A673 (cell line): ENCODE measurements around the gene NGLY1. TPM values are rescaled to one million over a fixed set of nuclear protein-coding genes. Genes with fewer than 3 reads are reported as not detected.

Experiments
- BruUV-seq: library from RNA; stranded (reverse); fragments of 400-500 nt; replicated peaks from 2 replicates; lab custom pipeline; 2021; lab: Mats Ljungman, UMichigan
- CTCF ChIA-PET: fragments of 300-600 bp; sonication (Branson Sonifier 250); formaldehyde crosslinking; loops from one replicate; lab custom pipeline; 2022; ENCODE audit warnings: antibody characterized with exemption; lab: Charles Lee
- POLR2A ChIA-PET: fragments of 300-600 bp; sonication (Branson Sonifier 250); formaldehyde crosslinking; loops from one replicate; lab custom pipeline; 2022; ENCODE audit warnings: antibody characterized with exemption; ENCODE audit not compliant: low non-redundant PET; lab: Charles Lee
- DNase-seq: peaks from one replicate; pipeline ENCODE4 v3.0.0-alpha.2; 2015; ENCODE audit warnings: low spot score
- H3K27ac ChIP-seq: fragments of 200-600 bp; sonication (generic); 2 replicates; pipeline ENCODE4 v1.5.1; 2016; ENCODE audit warnings: mixed run types, low read depth, mild to moderate bottlenecking, mixed read lengths, antibody characterized with exemption, low read length; ENCODE audit not compliant: poor library complexity, severe bottlenecking
- H3K27me3 ChIP-seq: fragments of 200-600 bp; sonication (generic); replicated peaks from 2 replicates; pipeline ENCODE4 v1.6.1; 2017; ENCODE audit warnings: mixed run types, low read depth, mild to moderate bottlenecking, mixed read lengths, antibody characterized with exemption, low read length; ENCODE audit not compliant: insufficient read depth, poor library complexity
- H3K36me3 ChIP-seq: fragments of 200-600 bp; sonication (generic); 2 replicates; pipeline ENCODE4 v1.6.1; 2016; ENCODE audit warnings: mixed run types, mild to moderate bottlenecking, mixed read lengths, antibody characterized with exemption, low read length; ENCODE audit not compliant: insufficient read depth, poor library complexity, severe bottlenecking
- H3K4me1 ChIP-seq: fragments of 200-600 bp; sonication (generic); 2 replicates; pipeline ENCODE4 v1.6.1; 2017; ENCODE audit warnings: mixed run types, mild to moderate bottlenecking, mixed read lengths, antibody characterized with exemption, low read length; ENCODE audit not compliant: insufficient read depth, poor library complexity, severe bottlenecking
- H3K4me3 ChIP-seq: fragments of 200-600 bp; sonication (generic); 2 replicates; pipeline ENCODE4 v1.5.1; 2016; ENCODE audit warnings: low read depth, mixed run types, mild to moderate bottlenecking, mixed read lengths, low read length; ENCODE audit not compliant: poor library complexity, severe bottlenecking
- H3K9me3 ChIP-seq: fragments of 200-600 bp; sonication (generic); 2 replicates; pipeline ENCODE4 v1.6.1; 2016; ENCODE audit warnings: mixed run types, low read depth, mild to moderate bottlenecking, mixed read lengths, antibody characterized with exemption, low read length; ENCODE audit not compliant: poor library complexity, severe bottlenecking
- EZH2 ChIP-seq: fragments of 200-600 bp; sonication (generic); IDR thresholded peaks from 2 replicates; pipeline ENCODE4 v1.6.1; 2017; ENCODE audit warnings: borderline replicate concordance, low read depth, mild to moderate bottlenecking, mixed read lengths, antibody characterized with exemption, low read length; ENCODE audit not compliant: poor library complexity, severe bottlenecking
- intact Hi-C: fragments of 100-400 bp; cut with micrococcal nuclease; formaldehyde crosslinking; loops from one replicate; pipeline ENCODE4 v1.10.0; 2022; ENCODE audit not compliant: unreplicated experiment
- total RNA-seq: library from RNA; stranded (reverse); gene quantifications from 2 replicates; pipeline ENCODE4 v1.2.3, GENCODE V29; 2021
- TF ChIP-seq, protein P1 (sequence below): fragments of 300-800, 200-600 bp; sonication (generic); conservative IDR thresholded peaks from 2 replicates; pipeline ENCODE4 v1.5.1; 2017; ENCODE audit warnings: low read depth, mild to moderate bottlenecking, antibody characterized with exemption, low read length, moderate library complexity, mixed read lengths

Gene NGLY1
- total RNA-seq, 1 experiment from 2014 or later, result 30.4 TPM

DNA sequence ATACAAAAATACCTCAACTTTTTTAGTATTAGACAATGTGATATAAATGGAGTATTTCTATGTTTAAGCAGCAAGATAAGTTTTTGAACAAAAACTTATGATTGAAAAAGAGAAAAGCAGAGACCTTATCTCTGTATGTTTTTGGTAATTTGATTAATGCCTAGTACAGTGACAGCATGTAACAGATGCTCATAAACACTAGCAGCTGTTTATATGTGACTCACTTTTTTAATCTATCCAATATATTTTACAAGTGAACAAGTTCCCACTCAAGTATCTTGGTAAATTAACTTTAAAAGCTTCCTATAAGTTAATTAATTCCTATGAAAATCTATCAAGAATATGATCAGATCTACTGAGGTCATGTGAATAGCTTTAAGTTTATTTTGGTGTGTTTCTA lies 55.1 kb downstream of the NGLY1 start:
- BruUV-seq, result no TSS peak
- intact Hi-C loops, result no loop called here
- no peak for TF ChIP-seq EZH2
- TF ChIP-seq, protein P1, sequence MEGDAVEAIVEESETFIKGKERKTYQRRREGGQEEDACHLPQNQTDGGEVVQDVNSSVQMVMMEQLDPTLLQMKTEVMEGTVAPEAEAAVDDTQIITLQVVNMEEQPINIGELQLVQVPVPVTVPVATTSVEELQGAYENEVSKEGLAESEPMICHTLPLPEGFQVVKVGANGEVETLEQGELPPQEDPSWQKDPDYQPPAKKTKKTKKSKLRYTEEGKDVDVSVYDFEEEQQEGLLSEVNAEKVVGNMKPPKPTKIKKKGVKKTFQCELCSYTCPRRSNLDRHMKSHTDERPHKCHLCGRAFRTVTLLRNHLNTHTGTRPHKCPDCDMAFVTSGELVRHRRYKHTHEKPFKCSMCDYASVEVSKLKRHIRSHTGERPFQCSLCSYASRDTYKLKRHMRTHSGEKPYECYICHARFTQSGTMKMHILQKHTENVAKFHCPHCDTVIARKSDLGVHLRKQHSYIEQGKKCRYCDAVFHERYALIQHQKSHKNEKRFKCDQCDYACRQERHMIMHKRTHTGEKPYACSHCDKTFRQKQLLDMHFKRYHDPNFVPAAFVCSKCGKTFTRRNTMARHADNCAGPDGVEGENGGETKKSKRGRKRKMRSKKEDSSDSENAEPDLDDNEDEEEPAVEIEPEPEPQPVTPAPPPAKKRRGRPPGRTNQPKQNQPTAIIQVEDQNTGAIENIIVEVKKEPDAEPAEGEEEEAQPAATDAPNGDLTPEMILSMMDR, result no peak
- DNase-seq, result no peak
- CTCF ChIA-PET, result no interaction called here
- POLR2A ChIA-PET, result no interaction called here
- no peak overlapping the region for H3K4me3 ChIP-seq
- H3K27ac ChIP-seq, result no peak overlapping the region
- H3K4me1 ChIP-seq, result no peaks in the 10 kb centered on the region
- H3K9me3 ChIP-seq, result no peaks in the 10 kb centered on the region
- H3K36me3 ChIP-seq, result no peaks in the 10 kb centered on the region
- no peaks in the 10 kb centered on the region for H3K27me3 ChIP-seq

DNA sequence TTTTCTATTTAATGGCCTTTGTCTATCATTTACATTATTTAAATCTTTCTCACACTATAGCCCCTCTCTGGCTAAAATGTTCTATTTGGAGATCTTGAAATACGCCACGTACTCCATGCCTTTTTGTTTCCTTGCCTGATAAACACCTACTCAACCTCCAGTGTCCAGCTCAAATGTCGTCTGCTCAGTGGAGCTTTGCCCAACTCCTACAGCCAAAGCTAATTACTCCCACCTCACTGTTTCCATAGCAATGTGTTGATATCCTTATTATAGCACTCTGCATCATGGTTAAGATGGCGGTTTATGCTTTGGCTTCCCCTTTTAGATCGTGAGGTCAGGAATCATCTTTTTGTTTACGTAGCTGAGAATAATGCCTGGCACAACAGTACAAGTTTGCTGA lies 55.9 kb downstream of the NGLY1 start:
- H3K9me3 ChIP-seq, result no peaks in the 10 kb centered on the region
- H3K4me1 ChIP-seq, result no peaks in the 10 kb centered on the region
- H3K4me3 ChIP-seq, result no peak overlapping the region
- TF ChIP-seq EZH2, result no peak
- TF ChIP-seq, protein P1, result no peak
- no peaks in the 10 kb centered on the region for H3K27me3 ChIP-seq
- ChIA-PET POLR2A (no interaction called here), CTCF (no interaction called here)
- H3K27ac ChIP-seq, result no peak overlapping the region
- BruUV-seq, result no TSS peak
- no peak for DNase-seq
- no peaks in the 10 kb centered on the region for H3K36me3 ChIP-seq
- intact Hi-C loops, result no loop called here

DNA sequence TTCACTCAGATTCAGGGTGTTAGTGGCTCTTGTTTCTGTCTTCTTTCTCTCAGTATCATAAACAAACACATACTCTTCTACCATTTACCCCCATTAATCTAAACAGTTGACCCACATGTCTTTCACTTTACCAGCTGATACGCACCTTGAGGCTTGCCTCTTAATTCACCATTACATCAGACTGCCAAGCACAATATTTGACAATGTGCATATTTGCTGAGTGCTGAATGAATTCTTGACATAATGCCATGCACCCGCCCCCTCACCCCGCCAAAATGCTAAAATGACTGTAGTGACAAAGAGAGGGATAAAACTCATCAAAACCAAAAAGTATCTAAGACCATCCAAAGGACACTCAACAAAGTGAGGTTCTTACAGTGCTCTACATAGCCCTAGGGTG lies 57.4 kb downstream of the NGLY1 start:
- no peaks in the 10 kb centered on the region for H3K9me3 ChIP-seq
- no peak overlapping the region for H3K27ac ChIP-seq
- CTCF ChIA-PET, result no interaction called here
- BruUV-seq, result no TSS peak
- no peak for TF ChIP-seq EZH2
- TF ChIP-seq, protein P1, result no peak
- no peaks in the 10 kb centered on the region for H3K4me1 ChIP-seq
- no peak overlapping the region for H3K4me3 ChIP-seq
- POLR2A ChIA-PET, result no interaction called here
- H3K36me3 ChIP-seq, result no peaks in the 10 kb centered on the region
- intact Hi-C loops, result no loop called here
- no peaks in the 10 kb centered on the region for H3K27me3 ChIP-seq
- no peak for DNase-seq
